Right atrium auricular region (tissue), 2 donors: Measurements from ENCODE around the gene RNASE1. TPM values are rescaled to one million over a fixed set of nuclear protein-coding genes. Genes with fewer than 3 reads are reported as not detected.

ENCODE experiments used
- DNase-seq: peaks from one replicate; pipeline ENCODE4 v3.0.0-alpha.2; 2019; ENCODE audit warnings: low spot score
- H3K27ac ChIP-seq, 2 donors: fragments of 200-600 bp; sonication (generic); 1 replicate in 1 of 2; 2 replicates in 1 of 2; pipeline ENCODE4 v1.5.1; 2016 to 2019
- H3K27me3 ChIP-seq, 2 donors: fragments of 200-600 bp; sonication (generic); one replicate each; pipeline versions ENCODE4 v1.5.1 to v1.6.0; 2017 to 2019
- H3K36me3 ChIP-seq: fragments of 200-600 bp; sonication (generic); one replicate; pipeline ENCODE4 v1.5.1; 2016
- H3K4me1 ChIP-seq, 2 donors: fragments of 200-600 bp; sonication (generic); one replicate each; pipeline versions ENCODE4 v1.5.1 to v1.6.0; 2017 to 2019
- H3K4me3 ChIP-seq, 2 donors: fragments of 200-600 bp; sonication (generic); 1 replicate in 1 of 2; 2 replicates in 1 of 2; pipeline ENCODE4 v1.5.1; 2017 to 2019; ENCODE audit warnings: mild to moderate bottlenecking in 1 of 2, moderate library complexity in 1 of 2
- H3K9me3 ChIP-seq, 2 donors: fragments of 200-600 bp; sonication (generic); one replicate each; pipeline ENCODE4 v1.5.1; 2019
- total RNA-seq, 2 donors: library from RNA; depleted of rRNA; stranded (reverse); fragments of >200 nt; gene quantifications; one replicate each; pipeline ENCODE4 v1.1.0, GENCODE V29; 2016
- TF ChIP-seq, protein P1 (sequence below), 2 donors: fragments of 200-600 bp; sonication (generic); IDR thresholded peaks; one replicate each; pipeline ENCODE4 v1.5.1; 2019; ENCODE audit warnings: antibody characterized with exemption in 2 of 2

Gene RNASE1
- total RNA-seq, 2 donors from 2014 or later, result 230 to 343 TPM

DNA sequence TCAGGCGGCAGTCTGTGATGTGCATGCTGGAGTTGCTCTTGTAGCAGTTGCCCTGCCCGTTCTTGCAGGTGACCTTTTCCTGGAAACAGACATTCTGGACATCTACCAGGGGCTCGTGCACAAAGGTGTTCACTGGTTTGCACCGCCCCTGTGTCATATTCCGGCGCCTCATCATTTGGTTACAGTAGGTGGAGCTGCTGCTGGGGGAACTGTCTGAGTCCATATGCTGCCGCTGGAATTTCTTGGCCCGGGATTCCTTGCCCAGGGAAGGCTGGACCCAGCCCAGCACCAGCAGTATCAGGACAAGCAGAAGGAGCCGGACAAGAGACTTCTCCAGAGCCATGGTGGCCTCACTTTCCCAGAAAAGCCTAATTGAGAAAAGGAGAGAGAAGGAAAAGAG is 918 bp downstream of the RNASE1 start:
- DNase-seq, result no peak

DNA sequence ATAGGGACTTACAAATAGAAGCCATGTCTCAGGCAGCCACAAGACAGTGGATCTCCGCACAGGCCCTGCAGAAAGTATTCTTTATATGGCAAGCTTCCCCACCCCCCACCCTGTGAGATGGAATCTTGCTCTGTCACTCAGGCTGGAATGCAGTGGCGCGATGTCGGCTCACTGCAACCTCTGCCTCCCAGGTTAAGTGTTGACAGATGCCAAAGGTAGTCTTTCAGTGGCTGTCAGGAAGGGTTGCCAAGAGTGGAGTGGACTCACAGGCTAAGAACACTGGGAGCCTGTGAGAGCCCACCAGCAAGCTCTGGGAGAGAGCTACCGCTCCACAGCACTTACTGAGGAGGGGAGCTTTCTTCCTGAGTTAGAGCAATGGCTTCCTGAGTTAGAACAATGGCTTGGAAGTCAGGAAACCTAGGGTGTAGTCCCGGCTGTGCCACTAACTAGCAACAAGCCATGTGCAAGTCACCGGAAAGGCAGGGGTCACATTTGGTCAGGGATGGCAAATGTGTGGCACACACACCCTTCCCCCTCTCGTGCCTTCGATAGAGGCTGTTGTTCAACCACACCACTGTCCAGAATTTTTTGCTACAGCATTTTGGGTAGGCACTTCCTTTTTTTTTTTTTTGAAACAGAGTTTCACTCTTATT is 2.6 kb downstream of the RNASE1 start:
- Histone ChIP-seq H3K4me1 (peaks cover 0 to 27% of the 10 kb centered on the region in 2 donors), H3K27ac (peak overlapping the region; percentile 58 to 80)

More for the DNA sequence above, 918 bp downstream of the RNASE1 start:
- H3K27ac ChIP-seq, result peak overlapping the region; percentile 58 to 80
- peaks cover 0 to 27% of the 10 kb centered on the region in 2 donors for H3K4me1 ChIP-seq
- no peaks in the 10 kb centered on the region for H3K27me3 ChIP-seq
- H3K36me3 ChIP-seq, result no peaks in the 10 kb centered on the region
- peak overlapping the region; percentile 39 to 49 for H3K4me3 ChIP-seq
- H3K9me3 ChIP-seq, result no peaks in the 10 kb centered on the region
- TF ChIP-seq, protein P1, sequence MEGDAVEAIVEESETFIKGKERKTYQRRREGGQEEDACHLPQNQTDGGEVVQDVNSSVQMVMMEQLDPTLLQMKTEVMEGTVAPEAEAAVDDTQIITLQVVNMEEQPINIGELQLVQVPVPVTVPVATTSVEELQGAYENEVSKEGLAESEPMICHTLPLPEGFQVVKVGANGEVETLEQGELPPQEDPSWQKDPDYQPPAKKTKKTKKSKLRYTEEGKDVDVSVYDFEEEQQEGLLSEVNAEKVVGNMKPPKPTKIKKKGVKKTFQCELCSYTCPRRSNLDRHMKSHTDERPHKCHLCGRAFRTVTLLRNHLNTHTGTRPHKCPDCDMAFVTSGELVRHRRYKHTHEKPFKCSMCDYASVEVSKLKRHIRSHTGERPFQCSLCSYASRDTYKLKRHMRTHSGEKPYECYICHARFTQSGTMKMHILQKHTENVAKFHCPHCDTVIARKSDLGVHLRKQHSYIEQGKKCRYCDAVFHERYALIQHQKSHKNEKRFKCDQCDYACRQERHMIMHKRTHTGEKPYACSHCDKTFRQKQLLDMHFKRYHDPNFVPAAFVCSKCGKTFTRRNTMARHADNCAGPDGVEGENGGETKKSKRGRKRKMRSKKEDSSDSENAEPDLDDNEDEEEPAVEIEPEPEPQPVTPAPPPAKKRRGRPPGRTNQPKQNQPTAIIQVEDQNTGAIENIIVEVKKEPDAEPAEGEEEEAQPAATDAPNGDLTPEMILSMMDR (IDR thresholded peaks at IDR 0.05), result peak in 1 of 2 donors; percentile 23

DNA sequence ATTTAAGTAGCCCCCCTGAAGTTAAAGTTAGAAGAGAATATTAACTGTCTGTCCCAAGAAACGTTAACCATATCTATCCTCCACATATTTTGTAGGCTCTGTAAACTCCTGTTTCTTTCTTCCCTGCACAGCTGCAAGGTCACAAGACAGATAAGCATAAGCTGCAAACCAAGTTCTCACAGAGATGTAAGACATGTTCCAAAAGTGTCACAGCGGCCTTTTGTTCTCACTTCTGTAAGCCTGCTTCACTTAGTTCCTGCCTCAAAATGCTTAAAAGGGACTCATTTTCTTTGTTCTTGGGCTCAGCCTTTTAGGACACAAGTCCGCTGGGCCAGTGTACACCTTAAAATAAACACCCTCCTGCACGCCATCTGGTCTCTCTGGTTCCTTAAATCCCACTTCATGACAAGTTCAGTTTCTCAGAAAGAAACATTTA is 3.2 kb downstream of the RNASE1 start:
- TF ChIP-seq, protein P1 (IDR thresholded peaks at IDR 0.05), result no peak
- Histone ChIP-seq H3K9me3 (no peaks in the 10 kb centered on the region), H3K27ac (peak overlapping the region; percentile 58 to 80), H3K36me3 (no peaks in the 10 kb centered on the region), H3K27me3 (no peaks in the 10 kb centered on the region), H3K4me3 (peak overlapping the region; percentile 24 to 49), H3K4me1 (peaks cover 0 to 27% of the 10 kb centered on the region in 2 donors)
- no peak for DNase-seq

More for the DNA sequence above, 2.6 kb downstream of the RNASE1 start:
- H3K36me3 ChIP-seq, result no peaks in the 10 kb centered on the region
- peak overlapping the region; percentile 24 to 49 for H3K4me3 ChIP-seq
- no peaks in the 10 kb centered on the region for H3K27me3 ChIP-seq
- DNase-seq, result peak; percentile 68
- TF ChIP-seq, protein P1 (IDR thresholded peaks at IDR 0.05), result no peak
- H3K9me3 ChIP-seq, result no peaks in the 10 kb centered on the region

DNA sequence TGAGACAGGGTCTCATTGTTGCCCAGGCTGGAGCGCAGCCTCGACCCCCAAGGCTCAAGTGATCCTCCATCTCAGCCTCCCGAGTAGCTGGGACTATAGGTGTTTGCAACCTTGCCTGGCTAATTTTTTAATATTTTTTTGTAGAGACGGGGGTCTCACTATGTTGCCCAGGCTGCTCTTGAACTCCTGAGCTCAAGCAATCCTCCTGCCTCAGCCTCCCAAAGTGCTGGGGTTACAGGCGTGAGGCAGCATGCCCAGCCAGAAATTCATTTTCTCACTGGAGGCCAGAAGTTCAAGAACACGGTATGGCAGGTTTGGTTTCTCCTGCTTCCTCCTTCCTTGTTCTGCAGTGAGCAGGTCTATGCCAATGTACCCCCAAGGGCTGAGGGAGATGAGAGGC is 3.7 kb downstream of the RNASE1 start:
- Histone ChIP-seq H3K4me3 (peak overlapping the region in 1 of 2 donors; percentile 49), H3K36me3 (no peaks in the 10 kb centered on the region), H3K27me3 (no peaks in the 10 kb centered on the region), H3K9me3 (no peaks in the 10 kb centered on the region), H3K4me1 (peaks cover 0 to 27% of the 10 kb centered on the region in 2 donors), H3K27ac (peak overlapping the region; percentile 58 to 80)
- TF ChIP-seq, protein P1 (IDR thresholded peaks at IDR 0.05), result no peak
- no peak for DNase-seq

DNA sequence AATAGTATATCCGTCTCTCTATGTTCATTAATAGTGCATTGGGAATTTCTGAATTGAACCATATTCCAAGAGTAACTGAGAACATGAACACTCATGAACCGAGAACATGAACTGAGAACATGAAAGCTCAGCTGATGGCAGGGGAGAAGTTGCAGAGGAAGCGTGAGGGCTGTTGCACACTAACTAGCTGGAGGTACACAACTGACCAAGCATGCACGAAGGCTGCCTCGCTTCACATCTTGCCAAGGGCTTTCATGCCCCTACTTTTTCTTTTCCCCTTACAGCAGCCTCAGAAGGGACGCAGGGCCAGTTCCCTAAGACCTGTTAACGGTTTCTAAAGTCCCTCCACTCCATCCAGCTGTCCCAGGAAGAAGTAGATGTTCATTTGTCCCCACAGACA is 4.3 kb downstream of the RNASE1 start:
- no peak for DNase-seq
- Histone ChIP-seq H3K4me1 (peaks cover 0 to 24% of the 10 kb centered on the region in 2 donors), H3K27ac (peak overlapping the region; percentile 20 to 80), H3K4me3 (no peak overlapping the region), H3K9me3 (no peaks in the 10 kb centered on the region), H3K27me3 (no peaks in the 10 kb centered on the region), H3K36me3 (no peaks in the 10 kb centered on the region)
- TF ChIP-seq, protein P1 (IDR thresholded peaks at IDR 0.05), result no peak
